Measurements from ENCODE around the gene ARHGAP28. TPM values are rescaled to one million over a fixed set of nuclear protein-coding genes. Genes with fewer than 3 reads are reported as not detected.

The ARHGAP28 gene
- total RNA-seq, 2 experiments from 2014 or later = not detected

DNA sequence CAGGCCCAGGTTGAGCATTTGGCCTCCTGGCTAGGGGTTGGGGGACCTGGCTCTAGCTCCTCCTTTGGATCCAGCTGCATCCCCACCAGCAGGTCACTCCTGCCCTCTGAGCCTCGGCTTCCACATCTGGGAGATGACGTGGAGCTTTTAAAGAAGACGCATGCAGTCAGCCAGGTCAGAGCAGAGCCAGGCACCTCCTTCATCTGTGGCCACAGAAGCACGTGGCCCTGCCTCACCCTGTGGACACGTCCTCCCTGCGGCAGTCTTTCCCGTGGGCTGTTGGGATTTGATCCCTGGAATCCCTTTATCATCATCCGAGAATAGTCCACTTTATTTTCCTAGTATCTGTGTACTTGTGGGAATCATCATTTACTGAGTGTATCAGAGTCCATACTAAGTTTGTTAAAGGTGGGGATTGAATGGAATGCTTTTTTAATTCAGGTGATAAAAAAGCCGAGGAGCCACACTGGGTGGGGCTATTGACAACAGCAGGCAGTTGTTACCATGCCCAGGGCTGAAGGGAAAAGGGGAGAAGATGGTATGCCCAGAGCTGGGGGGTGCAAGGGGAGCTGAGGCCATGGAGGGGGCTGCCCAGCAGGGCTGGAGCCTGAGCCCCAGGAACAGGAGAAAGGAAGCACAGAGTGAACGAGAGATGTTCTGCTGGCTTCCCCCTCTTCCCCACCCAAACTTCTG, 218.0 kb downstream of the ARHGAP28 start:
- H3K27ac Mint-ChIP-seq = no peak overlapping the region
- H3K27me3 Mint-ChIP-seq = no peaks in the 10 kb centered on the region
- no peak overlapping the region for H3K4me3 Mint-ChIP-seq
- peaks cover 5% of the 10 kb centered on the region for H3K9me3 Mint-ChIP-seq
- ChIA-PET CTCF (no interaction called here), POLR2A (no interaction called here)
- H3K36me3 Mint-ChIP-seq (ENCODE audit: low read depth) = no peaks in the 10 kb centered on the region
- ATAC-seq (no peak), DNase-seq (no peak)
- intact Hi-C loops (cut with micrococcal nuclease) = no loop called here
- no peak for TF ChIP-seq CTCF (IDR thresholded peaks at IDR 0.05)
- no peaks in the 10 kb centered on the region for H3K4me1 Mint-ChIP-seq (ENCODE audit: low read depth)

GRCh38 chr18:6948281-6949055, 219.0 kb downstream of the ARHGAP28 start:
- Mint-ChIP-seq H3K27me3 (no peaks in the 10 kb centered on the region), H3K9me3 (peaks cover 5% of the 10 kb centered on the region), H3K27ac (no peak overlapping the region), H3K4me1 (ENCODE audit: low read depth) (no peaks in the 10 kb centered on the region), H3K4me3 (no peak overlapping the region), H3K36me3 (ENCODE audit: low read depth) (no peaks in the 10 kb centered on the region)
- DNase-seq (no peak), ATAC-seq (no peak)
- TF ChIP-seq CTCF (IDR thresholded peaks at IDR 0.05) = no peak
- ChIA-PET CTCF (no interaction called here), POLR2A (interaction anchor here (0.6 kb wide), 1 partner anchor 103 kb away, joined by 3 read pairs; no protein-coding TSS in a partner anchor)
- intact Hi-C loops (cut with micrococcal nuclease) = no loop called here

DNA sequence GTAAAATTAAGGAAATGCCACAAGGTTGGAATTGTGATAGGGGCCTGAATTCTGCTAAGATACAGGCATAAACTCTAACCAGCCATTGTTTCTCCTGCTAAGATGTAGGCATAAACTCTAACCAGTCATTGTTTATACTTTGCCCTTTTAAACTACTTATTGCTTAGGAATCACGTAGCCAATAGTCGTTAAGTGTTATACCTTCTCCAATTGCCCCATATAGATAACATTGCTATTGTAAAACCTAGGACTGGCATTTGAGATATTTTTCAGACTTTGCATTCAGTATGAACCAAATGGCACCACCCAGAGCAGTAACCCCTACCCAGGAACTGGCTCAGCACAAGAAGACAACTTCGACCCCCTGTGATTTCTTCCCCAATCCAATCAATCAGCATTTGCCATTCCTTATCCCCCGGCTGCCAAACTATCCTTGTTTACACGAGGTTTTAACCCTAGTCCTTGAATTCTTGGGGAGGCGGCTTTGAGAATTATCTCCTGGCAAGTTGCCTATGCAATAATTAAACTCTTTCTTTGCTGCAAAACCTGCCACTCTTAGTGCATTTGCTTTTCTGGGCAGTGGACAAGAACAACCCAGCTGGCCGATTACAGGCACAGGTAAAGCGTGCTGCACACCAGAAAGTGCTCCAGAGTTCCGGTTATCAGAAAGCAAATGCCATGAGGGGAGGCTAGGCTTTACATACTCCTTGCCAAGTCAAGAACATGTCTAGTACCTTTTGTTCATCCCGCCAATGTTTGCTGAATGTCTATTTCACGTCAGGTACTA, 220.5 kb downstream of the ARHGAP28 start:
- no peak for TF ChIP-seq CTCF (IDR thresholded peaks at IDR 0.05)
- DNase-seq = no peak
- H3K4me3 Mint-ChIP-seq = no peak overlapping the region
- no peaks in the 10 kb centered on the region for H3K4me1 Mint-ChIP-seq (ENCODE audit: low read depth)
- H3K9me3 Mint-ChIP-seq = peaks cover 5% of the 10 kb centered on the region
- H3K27ac Mint-ChIP-seq = no peak overlapping the region
- ATAC-seq = no peak
- ChIA-PET POLR2A (no interaction called here), CTCF (no interaction called here)
- intact Hi-C loops (cut with micrococcal nuclease) = no loop called here
- H3K27me3 Mint-ChIP-seq = no peaks in the 10 kb centered on the region
- H3K36me3 Mint-ChIP-seq (ENCODE audit: low read depth) = no peaks in the 10 kb centered on the region

DNA sequence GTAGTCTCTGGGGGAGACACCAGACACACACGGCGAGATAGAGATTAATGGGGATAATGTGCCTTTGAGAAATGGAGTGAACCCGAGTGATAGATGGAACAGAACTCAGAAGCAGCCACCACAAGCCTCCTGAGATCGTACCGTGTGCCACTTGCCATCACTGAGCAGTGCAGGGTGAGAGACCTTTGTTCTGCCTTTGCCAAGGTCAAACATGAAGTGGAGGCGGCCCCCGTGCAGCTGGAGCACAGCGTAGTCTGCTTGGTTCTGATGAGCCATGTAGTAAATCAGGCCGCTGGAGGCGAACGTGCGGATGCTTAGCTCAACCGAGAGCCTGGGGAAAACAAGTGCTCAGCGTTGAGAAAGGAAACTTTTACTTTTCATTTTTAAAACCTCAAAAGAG, 221.1 kb downstream of the ARHGAP28 start:
- H3K4me1 Mint-ChIP-seq (ENCODE audit: low read depth) = no peaks in the 10 kb centered on the region
- H3K27ac Mint-ChIP-seq = no peak overlapping the region
- TF ChIP-seq CTCF (IDR thresholded peaks at IDR 0.05) = no peak
- CTCF ChIA-PET = no interaction called here
- no peaks in the 10 kb centered on the region for H3K27me3 Mint-ChIP-seq
- POLR2A ChIA-PET = no interaction called here
- intact Hi-C loops (cut with micrococcal nuclease) = no loop called here
- H3K4me3 Mint-ChIP-seq = no peak overlapping the region
- DNase-seq (no peak), ATAC-seq (no peak)
- no peaks in the 10 kb centered on the region for H3K36me3 Mint-ChIP-seq (ENCODE audit: low read depth)
- peaks cover 5% of the 10 kb centered on the region for H3K9me3 Mint-ChIP-seq
